Suprapubic skin (tissue), 4 donors: ENCODE data around the gene PLAU.

Source experiments
- CTCF ChIP-seq, 2 donors: fragments of 200-600 bp in 1 of 2; fragments of 450-650 bp in 1 of 2; sonication (generic) in 1 of 2; IDR thresholded peaks; one replicate each; pipeline ENCODE4 v1.5.1; 2016 to 2019; ENCODE audit warnings: antibody characterized with exemption in 2 of 2, mild to moderate bottlenecking in 1 of 2, moderate library complexity in 1 of 2
- POLR2A ChIP-seq, 2 donors: fragments of 450-650 bp; IDR thresholded peaks; one replicate each; pipeline ENCODE4 v1.6.1; 2017; ENCODE audit warnings: antibody characterized with exemption in 2 of 2, mild to moderate bottlenecking in 2 of 2, moderate library complexity in 2 of 2
- POLR2AphosphoS5 ChIP-seq, 3 donors: sonication (generic); formaldehyde crosslinking; IDR thresholded peaks; one replicate each; pipeline ENCODE4 v1.6.1; 2017; ENCODE audit warnings: antibody characterized with exemption in 3 of 3

- TF ChIP-seq POLR2A (IDR thresholded peaks at IDR 0.05) (no peak), CTCF (IDR thresholded peaks at IDR 0.05) (no peak), POLR2AphosphoS5 (IDR thresholded peaks at IDR 0.05) (no peak)
Observed at GRCh38 chr10:73866621-73867020, 44.3 kb upstream of the PLAU start.
